Activated gamma-delta T cell treated with Interleukin-2 at 50 U/mL for 16 hours (primary cell): ENCODE results near the gene ZFAND2B.

Experiments
- DNase-seq: peaks from one replicate; pipeline ENCODE4 v3.0.0-alpha.2; 2020

ZFAND2B gene

GRCh38 chr2:219225350-219225749 lies 18.8 kb downstream of the ZFAND2B start:
- no peak for DNase-seq

GRCh38 chr2:219228041-219228910 lies 21.7 kb downstream of the ZFAND2B start:
- no peak for DNase-seq

GRCh38 chr2:219228911-219229304 lies 22.3 kb downstream of the ZFAND2B start:
- no peak for DNase-seq

GRCh38 chr2:219229305-219230058 lies 22.9 kb downstream of the ZFAND2B start, which contains the start of the genes ANKZF1 and ATG9A:
Gene ANKZF1, plus strand, starts transcription at chr2:219229806. Its CDS starts 452 bp downstream, at chr2:219230258.
Gene ATG9A, minus strand, starts transcription at chr2:219229636. Its CDS starts 1,612 bp downstream, at chr2:219228024.
- DNase-seq: peak; percentile 98

GRCh38 chr2:219230059-219230540 lies 23.5 kb downstream of the ZFAND2B start:
- no peak for DNase-seq

GRCh38 chr2:219234331-219234730 lies 27.7 kb downstream of the ZFAND2B start:
- DNase-seq: no peak

GRCh38 chr2:219243291-219243761 lies 36.7 kb downstream of the ZFAND2B start:
- DNase-seq: no peak

- no peak for DNase-seq
Measured at GRCh38 chr2:219244789-219245147, 38.2 kb downstream of the ZFAND2B start.

- peak; percentile 89 for DNase-seq
Measured at GRCh38 chr2:219245148-219245898, 38.7 kb downstream of the ZFAND2B start, which contains the start of the genes GLB1L and STK16. Gene GLB1L, minus strand, starts transcription at chr2:219245444. Its CDS starts 1,871 bp downstream, at chr2:219243573. Gene STK16, plus strand, starts transcription at chr2:219245479. Its CDS starts 521 bp downstream, at chr2:219246000.

- DNase-seq: no peak
Measured at GRCh38 chr2:219245899-219246230, 39.3 kb downstream of the ZFAND2B start.

- DNase-seq: no peak
Measured at GRCh38 chr2:219246559-219246958, 40.0 kb downstream of the ZFAND2B start.

- peak; percentile 65 for DNase-seq
Measured at GRCh38 chr2:219247678-219248642, 41.4 kb downstream of the ZFAND2B start.

GRCh38 chr2:219248845-219249202 lies 42.2 kb downstream of the ZFAND2B start:
- DNase-seq: no peak

- DNase-seq: peak; percentile 49
Measured at GRCh38 chr2:219249203-219249980, 42.8 kb downstream of the ZFAND2B start.

- no peak for DNase-seq
Measured at GRCh38 chr2:219250049-219250781, 43.6 kb downstream of the ZFAND2B start.

GRCh38 chr2:219251656-219252055 lies 45.1 kb downstream of the ZFAND2B start:
- no peak for DNase-seq

GRCh38 chr2:219252084-219252483 lies 45.5 kb downstream of the ZFAND2B start:
- peak; percentile 31 for DNase-seq

- DNase-seq: no peak
Measured at GRCh38 chr2:219252570-219252899, 46.0 kb downstream of the ZFAND2B start.

- peak; percentile 31 for DNase-seq
Measured at GRCh38 chr2:219252900-219253752, 46.5 kb downstream of the ZFAND2B start, which contains the start of gene TUBA4B. Gene TUBA4B, plus strand, starts transcription at chr2:219253243. Its CDS starts 165 bp downstream, at chr2:219253408.
